Transverse colon (tissue), 4 donors: ENCODE measurements around the gene TICRR. TPM values are rescaled to one million over a fixed set of nuclear protein-coding genes. Genes with fewer than 3 reads are reported as not detected.

Experiments used
- DNase-seq: peaks from one replicate; pipeline ENCODE4 v3.0.0-alpha.2; 2019
- H3K27ac ChIP-seq, 4 donors: fragments of 200-600 bp; sonication (generic); 2 replicates each; pipeline ENCODE4 v1.5.1; 2016 to 2018; ENCODE audit warnings: inconsistent platforms in 4 of 4
- H3K27me3 ChIP-seq: fragments of 200-600 bp; sonication (generic); 2 replicates; pipeline ENCODE4 v1.5.1; 2017; ENCODE audit warnings: inconsistent platforms
- H3K36me3 ChIP-seq, 4 donors: fragments of 200-600 bp; sonication (generic); 2 replicates each; pipeline ENCODE4 v1.5.1; 2017 to 2019; ENCODE audit warnings: inconsistent platforms in 4 of 4
- H3K4me1 ChIP-seq, 4 donors: fragments of 200-600 bp; sonication (generic); 2 replicates each; pipeline ENCODE4 v1.5.1; 2017 to 2020; ENCODE audit warnings: inconsistent platforms in 4 of 4
- H3K4me3 ChIP-seq, 4 donors: fragments of 200-600 bp; sonication (generic); 1 replicate in 1 of 4; 2 replicates in 3 of 4; pipeline versions ENCODE4 v1.5.1 to v1.6.1; 2017 to 2019; ENCODE audit warnings: inconsistent platforms in 4 of 4
- H3K9me3 ChIP-seq, 2 donors: fragments of 200-600 bp; sonication (generic); 2 replicates each; pipeline ENCODE4 v1.5.1; 2017 to 2019; ENCODE audit warnings: inconsistent platforms in 2 of 2
- EP300 ChIP-seq: sonication (generic); formaldehyde crosslinking; IDR thresholded peaks from one replicate; pipeline ENCODE4 v1.6.1; 2017; ENCODE audit warnings: antibody characterized with exemption, low read depth
- POLR2A ChIP-seq: fragments of 450-650 bp; IDR thresholded peaks from one replicate; pipeline ENCODE4 v1.6.1; 2016; ENCODE audit warnings: antibody characterized with exemption, mild to moderate bottlenecking, moderate library complexity
- POLR2AphosphoS5 ChIP-seq, 3 donors: sonication (generic); formaldehyde crosslinking; IDR thresholded peaks; one replicate each; pipeline ENCODE4 v1.6.1; 2016; ENCODE audit warnings: antibody characterized with exemption in 3 of 3
- WGBS, 2 donors: methylation state at CpG; one replicate each; pipeline ENCODE4 v1.1.5; 2018; ENCODE audit warnings: low coverage in 1 of 2; 5-methylcytosine and 5-hydroxymethylcytosine counted together
- in situ Hi-C, 4 donors: fragments of 200-750 bp; cut with MboI; loops; one replicate each; pipeline versions ENCODE4 v1.15.0 to v1.15.1; 2017; ENCODE audit warnings: low sequenced_read_pairs in 3 of 4, low pct_ligation_motif_present in 1 of 4, low pct_unique_long_range_greater_than_20kb in 1 of 4
- intact Hi-C: fragments of 100-400 bp; cut with DNase I; formaldehyde crosslinking; loops from one replicate; pipeline ENCODE4 v1.15.1; 2023; ENCODE audit warnings: low total_unique reads
- total RNA-seq, 4 donors: library from RNA; depleted of rRNA; stranded (reverse); fragments of >200 nt; gene quantifications; one replicate each; pipeline ENCODE4 v1.1.0, GENCODE V29; 2016
- TF ChIP-seq, protein P1 (sequence below), 5 experiments: fragments of 200-600 bp in 3 of 5; fragments of 450-650 bp in 2 of 5; sonication (generic) in 3 of 5; IDR thresholded peaks; 1 replicate in 2 of 5; 2 replicates in 3 of 5; pipeline ENCODE4 v1.5.1; 2016 to 2017; ENCODE audit warnings: antibody characterized with exemption in 5 of 5, inconsistent platforms in 3 of 5, mild to moderate bottlenecking in 2 of 5, moderate library complexity in 1 of 5

TICRR gene
- total RNA-seq, 4 donors from 2014 or later = 0.27 to 1.4 (median 0.95) TPM; not detected in 1

DNA sequence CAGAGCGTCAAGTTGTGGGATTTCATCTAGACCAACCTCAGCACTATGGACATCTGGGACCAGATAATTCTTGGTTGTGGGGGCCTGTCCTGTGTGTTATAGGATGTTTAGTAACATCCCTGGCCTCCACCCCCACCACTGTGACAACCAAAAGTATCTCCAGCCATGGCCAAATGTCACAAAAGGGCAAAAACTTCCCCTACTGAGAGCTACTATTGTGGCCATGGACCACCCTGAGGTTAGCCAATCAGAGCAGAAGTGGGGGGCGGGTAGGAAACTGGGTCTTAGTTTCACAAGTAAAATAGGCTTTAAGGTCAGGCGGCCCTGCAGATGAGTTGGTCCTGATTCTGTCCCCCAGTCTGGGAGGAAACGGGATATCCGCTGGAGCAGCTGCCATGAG, 54.6 kb downstream of the TICRR start:
- H3K4me1 ChIP-seq = no peaks in the 10 kb centered on the region
- H3K36me3 ChIP-seq = no peaks in the 10 kb centered on the region
- TF ChIP-seq, protein P1, sequence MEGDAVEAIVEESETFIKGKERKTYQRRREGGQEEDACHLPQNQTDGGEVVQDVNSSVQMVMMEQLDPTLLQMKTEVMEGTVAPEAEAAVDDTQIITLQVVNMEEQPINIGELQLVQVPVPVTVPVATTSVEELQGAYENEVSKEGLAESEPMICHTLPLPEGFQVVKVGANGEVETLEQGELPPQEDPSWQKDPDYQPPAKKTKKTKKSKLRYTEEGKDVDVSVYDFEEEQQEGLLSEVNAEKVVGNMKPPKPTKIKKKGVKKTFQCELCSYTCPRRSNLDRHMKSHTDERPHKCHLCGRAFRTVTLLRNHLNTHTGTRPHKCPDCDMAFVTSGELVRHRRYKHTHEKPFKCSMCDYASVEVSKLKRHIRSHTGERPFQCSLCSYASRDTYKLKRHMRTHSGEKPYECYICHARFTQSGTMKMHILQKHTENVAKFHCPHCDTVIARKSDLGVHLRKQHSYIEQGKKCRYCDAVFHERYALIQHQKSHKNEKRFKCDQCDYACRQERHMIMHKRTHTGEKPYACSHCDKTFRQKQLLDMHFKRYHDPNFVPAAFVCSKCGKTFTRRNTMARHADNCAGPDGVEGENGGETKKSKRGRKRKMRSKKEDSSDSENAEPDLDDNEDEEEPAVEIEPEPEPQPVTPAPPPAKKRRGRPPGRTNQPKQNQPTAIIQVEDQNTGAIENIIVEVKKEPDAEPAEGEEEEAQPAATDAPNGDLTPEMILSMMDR (IDR thresholded peaks at IDR 0.05) = no peak
- TF ChIP-seq POLR2A (no peak), POLR2AphosphoS5 (IDR thresholded peaks at IDR 0.05) (no peak), EP300 (no peak)
- H3K4me3 ChIP-seq = no peak overlapping the region
- H3K27ac ChIP-seq = no peak overlapping the region
- WGBS, 2 donors = 96% methylated on average over 5 of the region's 5 CpGs; no CpG with 5 or more reads in 1 of the 2 donors
- intact Hi-C loops = no loop called here
- no peaks in the 10 kb centered on the region for H3K9me3 ChIP-seq
- H3K27me3 ChIP-seq = no peaks in the 10 kb centered on the region
- in situ Hi-C loops = no loop called here
- no peak for DNase-seq

DNA sequence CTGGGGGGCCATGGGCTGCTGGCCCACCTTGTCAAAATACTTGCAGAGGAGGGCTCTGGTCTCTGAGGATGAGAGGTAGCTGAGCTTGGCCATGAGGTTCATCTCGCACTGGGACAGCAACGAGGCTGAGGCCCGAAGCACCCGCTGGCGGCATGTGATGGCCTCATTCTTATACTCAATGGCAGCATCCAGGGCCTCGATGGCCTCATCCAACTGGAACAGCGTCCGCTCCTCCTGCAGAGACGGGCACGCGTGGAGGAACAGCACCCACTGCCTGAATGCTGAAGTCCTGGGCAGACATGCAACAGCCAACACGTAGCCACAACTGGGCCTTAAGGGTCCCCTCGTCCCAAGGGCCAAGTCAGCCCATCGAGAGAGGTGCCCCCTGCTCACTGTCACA, 55.0 kb downstream of the TICRR start:
- H3K4me3 ChIP-seq = no peak overlapping the region
- DNase-seq = no peak

DNA sequence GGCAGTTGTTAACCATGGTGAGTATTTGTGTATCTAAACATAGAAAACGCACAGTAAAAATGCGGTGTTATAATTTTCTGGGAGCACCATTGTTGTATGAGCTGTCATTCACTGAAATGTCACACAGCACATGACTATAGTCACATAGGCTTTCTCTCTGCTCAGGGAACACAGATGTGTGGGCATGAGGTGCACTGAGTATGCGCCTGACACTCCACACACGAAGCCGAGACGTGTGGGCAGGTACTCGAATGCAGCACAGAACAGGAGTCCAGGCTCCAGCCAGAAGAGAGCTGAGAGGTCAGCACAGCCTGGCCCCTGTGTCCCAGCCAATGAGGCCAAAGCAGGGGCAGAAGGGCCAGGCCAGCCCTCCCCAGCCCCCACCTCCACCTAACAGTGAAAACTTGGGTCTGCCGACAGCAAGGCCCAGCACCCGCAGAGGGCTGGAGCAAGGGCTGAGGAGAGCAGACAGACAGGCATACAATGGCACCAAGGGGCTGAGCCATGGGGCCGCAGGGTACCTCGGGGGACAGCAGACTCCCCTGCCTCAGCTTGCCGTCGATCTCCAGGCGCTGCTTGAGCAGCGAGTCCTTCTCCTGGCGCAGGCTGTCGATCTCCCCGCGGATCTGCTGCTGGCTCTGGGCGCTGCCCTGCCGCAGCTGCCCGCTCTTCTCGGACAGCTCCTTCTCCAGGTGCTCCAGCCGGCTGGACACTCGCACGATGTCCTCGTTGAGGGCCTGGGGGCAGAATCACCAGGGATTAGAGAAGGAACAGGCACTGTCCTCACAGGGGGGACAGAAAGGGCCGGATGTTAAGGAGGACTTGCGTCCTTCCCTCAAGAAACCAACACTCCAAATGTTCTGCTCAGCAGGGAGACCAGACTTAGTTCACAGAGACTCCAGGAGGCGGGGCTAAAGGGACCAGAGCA, 56.0 kb downstream of the TICRR start:
- in situ Hi-C loops = no loop called here
- DNase-seq = no peak
- Histone ChIP-seq H3K27me3 (no peaks in the 10 kb centered on the region), H3K9me3 (no peaks in the 10 kb centered on the region), H3K4me3 (no peak overlapping the region), H3K4me1 (no peaks in the 10 kb centered on the region), H3K27ac (no peak overlapping the region), H3K36me3 (no peaks in the 10 kb centered on the region)
- TF ChIP-seq, protein P1 (IDR thresholded peaks at IDR 0.05) = no peak
- no peak for TF ChIP-seq EP300
- TF ChIP-seq POLR2A = no peak
- TF ChIP-seq POLR2AphosphoS5 (IDR thresholded peaks at IDR 0.05) = no peak
- intact Hi-C loops = no loop called here
- 87 to 94% methylated on average over 8 to 29 of the region's 30 CpGs for WGBS, 2 donors

More for the DNA sequence above, 55.0 kb downstream of the TICRR start:
- Histone ChIP-seq H3K27me3 (no peaks in the 10 kb centered on the region), H3K9me3 (no peaks in the 10 kb centered on the region), H3K4me1 (no peaks in the 10 kb centered on the region), H3K36me3 (no peaks in the 10 kb centered on the region), H3K27ac (no peak overlapping the region)
- no peak for TF ChIP-seq POLR2AphosphoS5 (IDR thresholded peaks at IDR 0.05)
- TF ChIP-seq, protein P1 (IDR thresholded peaks at IDR 0.05) = no peak
- no peak for TF ChIP-seq EP300
- TF ChIP-seq POLR2A = no peak
- in situ Hi-C loops = no loop called here
- WGBS, 2 donors = 98% methylated on average over 12 of the region's 14 CpGs; no CpG with 5 or more reads in 1 of the 2 donors
- intact Hi-C loops = no loop called here

DNA sequence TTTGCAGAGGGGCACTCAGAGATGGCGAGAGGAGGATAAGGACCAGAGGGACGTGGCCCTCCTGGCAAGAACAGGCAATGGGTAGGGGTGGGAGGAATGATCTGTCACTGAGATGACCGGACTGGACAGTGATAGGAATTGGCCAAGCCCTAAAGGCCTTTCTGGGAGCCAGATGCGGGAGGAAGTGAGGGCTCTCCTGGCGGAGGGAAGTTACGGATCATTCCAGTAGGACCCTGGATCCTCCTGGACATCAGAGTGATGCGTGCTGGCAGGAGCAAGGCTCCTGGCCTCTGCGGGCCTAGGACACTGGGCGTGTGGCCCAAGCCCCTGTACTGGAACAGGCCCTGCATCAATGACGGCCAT, 56.6 kb downstream of the TICRR start:
- Histone ChIP-seq H3K27ac (no peak overlapping the region), H3K4me3 (no peak overlapping the region), H3K27me3 (no peaks in the 10 kb centered on the region), H3K9me3 (no peaks in the 10 kb centered on the region), H3K4me1 (no peaks in the 10 kb centered on the region), H3K36me3 (no peaks in the 10 kb centered on the region)
- WGBS, 2 donors = 68 to 90% methylated on average over 4 to 10 of the region's 10 CpGs
- in situ Hi-C loops = no loop called here
- DNase-seq = no peak
- intact Hi-C loops = no loop called here
- TF ChIP-seq POLR2A (no peak), POLR2AphosphoS5 (IDR thresholded peaks at IDR 0.05) (no peak), EP300 (no peak)
- TF ChIP-seq, protein P1 (IDR thresholded peaks at IDR 0.05) = no peak
